ENCODE measurements around the gene DEFB124. TPM values are rescaled to one million over a fixed set of nuclear protein-coding genes. Genes with fewer than 3 reads are reported as not detected.

Gene DEFB124
- total and polyA plus RNA-seq, 2 of the 8 experiments (the other 6 are each of a cell fraction or from before 2014, with no cell fraction given) = not detected

DNA sequence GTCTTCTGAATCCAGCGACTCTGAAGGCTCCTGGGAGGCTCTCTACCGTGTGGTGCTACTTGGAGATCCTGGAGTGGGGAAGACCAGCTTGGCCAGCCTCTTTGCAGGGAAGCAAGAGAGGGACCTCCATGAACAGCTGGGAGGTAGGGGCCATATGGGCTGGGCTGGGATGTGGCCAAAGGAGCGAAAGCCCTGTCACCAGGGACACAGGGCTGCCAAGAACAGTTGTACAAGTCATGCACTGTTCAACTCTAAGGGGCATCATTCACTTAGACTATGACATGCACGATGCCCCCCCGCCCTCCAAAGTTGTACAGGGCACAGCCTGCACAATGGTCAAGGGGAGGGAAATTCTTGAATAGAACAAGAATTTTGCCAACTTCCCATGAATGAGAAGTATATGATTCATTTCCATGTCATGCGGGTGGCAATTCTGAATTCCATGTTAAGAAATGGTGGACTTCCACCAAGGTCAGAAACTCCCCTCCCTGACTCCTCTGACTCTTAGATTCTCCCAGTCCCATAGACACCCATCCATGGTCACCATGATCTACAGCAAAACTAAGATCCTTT lies 1.8 kb upstream of the DEFB124 start:
- Histone ChIP-seq H3K27ac (ENCODE audit: low read depth, low read length) (no peak overlapping the region), H3K14ac (ENCODE audit: insufficient read length) (no peak overlapping the region), H3K4ac (replicated peaks; ENCODE audit: insufficient read length, low read depth, low read length) (no peak overlapping the region), H3K4me3 (ENCODE audit: extremely low read depth in 1 of 4, insufficient read depth in 2 of 4, low read depth in 3 of 4, low read length in 4 of 4) (no peak overlapping the region), H3K9me3 (ENCODE audit: insufficient read depth in 2 of 2, low read depth in 1 of 2, low read length in 1 of 2) (peaks cover 70 to 86% of the 10 kb centered on the region in 2 experiments), H2AFZ (ENCODE audit: low read length) (no peak overlapping the region), H4K20me1 (replicated peaks in 1 of 2; ENCODE audit: control insufficient read depth in 1 of 2, insufficient read depth in 2 of 2, low read length in 2 of 2) (no peaks in the 10 kb centered on the region), H2AK5ac (ENCODE audit: low read depth, low read length) (no peak overlapping the region), H3K9ac (replicated peaks in 1 of 4; ENCODE audit: extremely low read depth in 1 of 4, low read depth in 3 of 4, low read length in 3 of 4) (no peak overlapping the region), H2BK12ac (ENCODE audit: low read depth, low read length) (no peak overlapping the region), H3K56ac (replicated peaks; ENCODE audit: insufficient read length, low read depth, low read length) (no peak overlapping the region), H2BK5ac (ENCODE audit: low read depth, low read length) (no peak overlapping the region), H3K4me1 (replicated peaks in 1 of 4; ENCODE audit: control insufficient read depth in 3 of 4, insufficient read depth in 4 of 4, low read length in 3 of 4) (no peaks in the 10 kb centered on the region), H3K23me2 (ENCODE audit: low read depth, low read length) (no peaks in the 10 kb centered on the region), H3K27me3 (replicated peaks in 1 of 4; ENCODE audit: control insufficient read depth in 3 of 4, extremely low read depth in 1 of 4, insufficient read depth in 3 of 4, low read length in 3 of 4) (no peaks in the 10 kb centered on the region), H3K4me2 (ENCODE audit: insufficient read depth in 1 of 2, low read depth in 2 of 2, low read length in 2 of 2) (no peak overlapping the region), H3K36me3 (ENCODE audit: control insufficient read depth in 2 of 4, insufficient read depth in 4 of 4, low read length in 3 of 4) (no peaks in the 10 kb centered on the region), H3K79me1 (ENCODE audit: low read depth, low read length) (no peaks in the 10 kb centered on the region), H2BK120ac (replicated peaks; ENCODE audit: low read depth, low read length) (no peak overlapping the region), H4K91ac (replicated peaks; ENCODE audit: insufficient read length, low read length) (no peak overlapping the region), H3K18ac (ENCODE audit: extremely low read depth, low read length) (no peak overlapping the region), H3K79me2 (ENCODE audit: control insufficient read depth in 1 of 2, insufficient read depth in 2 of 2, low read length in 2 of 2) (no peaks in the 10 kb centered on the region), H2BK15ac (ENCODE audit: low read length) (no peak overlapping the region), H3K23ac (ENCODE audit: insufficient read length) (no peak overlapping the region), H2BK20ac (ENCODE audit: low read length) (no peak overlapping the region), H4K5ac (ENCODE audit: insufficient read length, low read depth, low read length) (no peak overlapping the region), H4K8ac (ENCODE audit: extremely low read depth, insufficient read depth, low read length) (no peak overlapping the region)
- no peak for TF ChIP-seq SRF (IDR thresholded peaks at IDR 0.05; ENCODE audit: low read depth, low read length)
- TF ChIP-seq, protein P1, sequence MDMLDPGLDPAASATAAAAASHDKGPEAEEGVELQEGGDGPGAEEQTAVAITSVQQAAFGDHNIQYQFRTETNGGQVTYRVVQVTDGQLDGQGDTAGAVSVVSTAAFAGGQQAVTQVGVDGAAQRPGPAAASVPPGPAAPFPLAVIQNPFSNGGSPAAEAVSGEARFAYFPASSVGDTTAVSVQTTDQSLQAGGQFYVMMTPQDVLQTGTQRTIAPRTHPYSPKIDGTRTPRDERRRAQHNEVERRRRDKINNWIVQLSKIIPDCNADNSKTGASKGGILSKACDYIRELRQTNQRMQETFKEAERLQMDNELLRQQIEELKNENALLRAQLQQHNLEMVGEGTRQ (IDR thresholded peaks at IDR 0.05; ENCODE audit: low read length) = no peak
- no peak for TF ChIP-seq TEAD4 (IDR thresholded peaks at IDR 0.05; ENCODE audit: low read depth, low read length)
- TF ChIP-seq KDM4A (IDR thresholded peaks at IDR 0.05; ENCODE audit: low read depth, low read length, severe bottlenecking) = no peak
- POLR2A ChIA-PET (ENCODE audit: partially characterized antibody) = no interaction called here
- no peak for FAIRE-seq
- CTCF ChIA-PET (ENCODE audit: partially characterized antibody) = no interaction called here
- no peak for DNase-seq (ENCODE audit: low read depth in 1 of 2, low spot score in 2 of 2)
- 86% methylated on average over 6 of the region's 6 CpGs; no CpG with 5 or more reads in 1 of the 2 experiments for WGBS, 2 experiments (ENCODE audit: extremely low coverage in 1 of 2, insufficient coverage in 1 of 2, insufficient read length in 1 of 2, insufficient replicate concordance in 2 of 2, low coverage in 1 of 2, low lambda C conversion rate in 2 of 2, missing lambda C conversion rate in 1 of 2)
